HCT116 (cell line): Measurements from ENCODE around the gene CDK4. TPM values are rescaled to one million over a fixed set of nuclear protein-coding genes. Genes with fewer than 3 reads are reported as not detected.

Experiments
- ATAC-seq: fragments of 200-7000 bp; cut with Tn5 transposase; 2 replicates; pipeline ENCODE4 v1.9.1; 2020; ENCODE audit warnings: mild to moderate bottlenecking, moderate library complexity
- BruUV-seq: library from RNA; stranded (reverse); fragments of 400-500 nt; replicated peaks from 2 replicates; lab custom pipeline; 2021; lab: Mats Ljungman, UMichigan
- CTCF ChIA-PET: fragments of 300-600 bp; sonication (Branson Sonifier 250); formaldehyde crosslinking; loops from one replicate; lab custom pipeline; 2021; ENCODE audit warnings: antibody characterized with exemption; lab: Charles Lee
- POLR2A ChIA-PET: fragments of 300-600, 350-600 bp; sonication (Branson Sonifier 250); formaldehyde crosslinking; loops from one replicate; lab custom pipeline; 2021; ENCODE audit warnings: antibody characterized with exemption; lab: Charles Lee
- RAD21 ChIA-PET, 2 experiments: fragments of 300-600 bp; sonication (Branson Sonifier 250); formaldehyde crosslinking; loops; one replicate each; lab custom pipeline; 2023; ENCODE audit warnings: low total read pairs in 2 of 2; ENCODE audit not compliant: uncharacterized antibody in 2 of 2, unreplicated experiment in 2 of 2, low non-redundant PET in 1 of 2; lab: Charles Lee
- DNase-seq: peaks from one replicate; pipeline ENCODE4 v3.0.0-alpha.2; 2010; ENCODE audit warnings: low read depth, low spot score
- H2AFZ ChIP-seq: fragments of 200-600 bp; shearing (Covaris generic), sonication (generic); 2 replicates; pipeline ENCODE4 v1.6.1; 2017; ENCODE audit warnings: low read depth, mixed run types, mixed read lengths, antibody characterized with exemption, low read length; ENCODE audit not compliant: poor library complexity, severe bottlenecking
- H3K27ac ChIP-seq: 2 replicates; pipeline ENCODE4 v1.5.1; 2012; ENCODE audit warnings: low read depth, low read length
- H3K27me3 ChIP-seq: fragments of 200-600 bp; sonication (generic); 2 replicates; pipeline ENCODE4 v1.6.1; 2016; ENCODE audit warnings: mixed run types, low read length, mixed read lengths; ENCODE audit not compliant: insufficient read depth
- H3K36me3 ChIP-seq, 2 experiments: fragments of 200-500 bp in 1 of 2; fragments of 200-600 bp in 1 of 2; sonication (Bioruptor generic) in 1 of 2; sonication (generic) in 1 of 2; 2 replicates each; pipeline versions ENCODE4 v1.5.1 to v1.6.1; 2014 to 2016; ENCODE audit warnings: low read length in 2 of 2, inconsistent platforms in 1 of 2, mixed read lengths in 1 of 2, mixed run types in 1 of 2; ENCODE audit not compliant: insufficient read depth in 2 of 2, control insufficient read depth in 1 of 2
- H3K4me1 ChIP-seq, 2 experiments: fragments of 200-600 bp in 1 of 2; sonication (generic) in 1 of 2; 2 replicates each; pipeline versions ENCODE4 v1.5.1 to v1.6.1; 2012 to 2017; ENCODE audit warnings: low read length in 2 of 2, inconsistent platforms in 1 of 2, mild to moderate bottlenecking in 1 of 2, mixed read lengths in 1 of 2, mixed run types in 1 of 2, moderate library complexity in 1 of 2; ENCODE audit not compliant: insufficient read depth in 2 of 2, control insufficient read depth in 1 of 2
- H3K4me2 ChIP-seq: fragments of 200-600 bp; sonication (generic); 2 replicates; pipeline ENCODE4 v1.6.1; 2017; ENCODE audit warnings: mixed run types, low read length, mixed read lengths
- H3K4me3 ChIP-seq, 2 experiments: fragments of 200-600 bp in 1 of 2; sonication (generic) in 1 of 2; replicated peaks in 1 of 2; 2 replicates each; pipeline ENCODE4 v1.5.1; 2011 to 2016; ENCODE audit warnings: low read length in 2 of 2, control low read depth in 1 of 2, low read depth in 1 of 2, mild to moderate bottlenecking in 1 of 2, mixed read lengths in 1 of 2, mixed run types in 1 of 2
- H3K79me2 ChIP-seq: fragments of 200-600 bp; sonication (generic); 2 replicates; pipeline ENCODE4 v1.6.1; 2017; ENCODE audit warnings: mild to moderate bottlenecking, mixed run types, low read length, moderate library complexity, mixed read lengths; ENCODE audit not compliant: insufficient read depth
- H3K9ac ChIP-seq: fragments of 200-600 bp; sonication (generic); 2 replicates; pipeline ENCODE4 v1.6.1; 2016; ENCODE audit warnings: low read length, mixed read lengths
- H3K9me2 ChIP-seq: fragments of 200-600 bp; sonication (generic), shearing (Covaris generic); 2 replicates; pipeline ENCODE4 v1.6.1; 2017; ENCODE audit warnings: mixed run types, mild to moderate bottlenecking, moderate library complexity; ENCODE audit not compliant: insufficient read depth
- H3K9me3 ChIP-seq, 2 experiments: fragments of 200-500 bp in 1 of 2; fragments of 200-600 bp in 1 of 2; sonication (Bioruptor generic) in 1 of 2; sonication (generic) in 1 of 2; 2 replicates each; pipeline ENCODE4 v1.6.1; 2014 to 2017; ENCODE audit warnings: low read length in 2 of 2, mixed read lengths in 2 of 2, inconsistent platforms in 1 of 2, low read depth in 1 of 2, mild to moderate bottlenecking in 1 of 2, mixed run types in 1 of 2, moderate library complexity in 1 of 2; ENCODE audit not compliant: control insufficient read depth in 1 of 2, insufficient read depth in 1 of 2
- H4K20me1 ChIP-seq: fragments of 200-600 bp; sonication (generic), shearing (Covaris generic); 2 replicates; pipeline ENCODE4 v1.6.1; 2017; ENCODE audit warnings: mixed run types, mild to moderate bottlenecking, moderate library complexity; ENCODE audit not compliant: insufficient read depth
- CEBPB ChIP-seq: IDR thresholded peaks from 2 replicates; pipeline ENCODE4 v1.6.1; 2012; ENCODE audit warnings: low read depth
- EGR1 ChIP-seq: IDR thresholded peaks from 2 replicates; pipeline ENCODE4 v1.6.1; 2012; ENCODE audit warnings: low read depth
- EZH2 ChIP-seq: fragments of 200-600 bp; sonication (generic); IDR thresholded peaks from 2 replicates; pipeline ENCODE4 v1.6.1; 2017; ENCODE audit warnings: antibody characterized with exemption, mixed run types
- EZH2phosphoT487 ChIP-seq: fragments of 200-600 bp; IDR thresholded peaks from 2 replicates; pipeline ENCODE4 v1.6.1; 2018; ENCODE audit warnings: antibody characterized with exemption, borderline replicate concordance
- FOSL1 ChIP-seq: IDR thresholded peaks from 2 replicates; pipeline ENCODE4 v1.6.1; 2012; ENCODE audit warnings: low read depth
- JUND ChIP-seq: IDR thresholded peaks from 2 replicates; pipeline ENCODE4 v1.6.1; 2012
- POLR2A ChIP-seq: IDR thresholded peaks from 2 replicates; pipeline ENCODE4 v1.7.0; 2011; ENCODE audit warnings: borderline replicate concordance; ENCODE audit not compliant: insufficient read depth, insufficient read length; ENCODE audit errors: extremely low read depth
- RAD21 ChIP-seq: IDR thresholded peaks from 2 replicates; pipeline ENCODE4 v1.6.1; 2012; ENCODE audit warnings: low read depth, mild to moderate bottlenecking
- SP1 ChIP-seq: IDR thresholded peaks from 2 replicates; pipeline ENCODE4 v1.6.1; 2012; ENCODE audit warnings: low read depth
- SRF ChIP-seq: IDR thresholded peaks from 2 replicates; pipeline ENCODE4 v1.6.1; 2012; ENCODE audit warnings: low read depth
- ZFX ChIP-seq: fragments of 450-650 bp; IDR thresholded peaks from 2 replicates; pipeline ENCODE4 v1.6.1; 2017
- ZNF274 ChIP-seq: fragments of 200-500 bp; sonication (Bioruptor generic); IDR thresholded peaks from 2 replicates; pipeline ENCODE4 v1.6.1; 2014; ENCODE audit warnings: mild to moderate bottlenecking, low read depth, low read length, inconsistent platforms
- intact Hi-C: fragments of 100-400 bp; cut with micrococcal nuclease; formaldehyde crosslinking; loops from 2 replicates; pipeline ENCODE4 v1.10.0; 2022
- total RNA-seq: library from RNA; stranded (reverse); gene quantifications from one replicate; pipeline ENCODE4 v1.2.1, GENCODE V29; 2021; ENCODE audit not compliant: unreplicated experiment

CDK4 gene
- total RNA-seq, 1 experiment from 2014 or later, result 206 TPM

- Histone ChIP-seq H3K79me2 (no peaks in the 10 kb centered on the region), H3K27me3 (no peaks in the 10 kb centered on the region), H3K36me3 (peaks cover 0 to 3% of the 10 kb centered on the region in 2 experiments; a peak in 2 of 4 replicates), H3K9me3 (no peaks in the 10 kb centered on the region), H3K9me2 (no peaks in the 10 kb centered on the region), H3K27ac (no peak overlapping the region), H3K4me2 (no peak overlapping the region), H2AFZ (no peak overlapping the region), H3K4me1 (peaks cover 18 to 33% of the 10 kb centered on the region in 2 experiments), H3K4me3 (no peak overlapping the region), H3K9ac (no peak overlapping the region), H4K20me1 (no peaks in the 10 kb centered on the region)
- ATAC-seq (no peak), DNase-seq (no peak)
- ChIA-PET RAD21 (interaction anchor here in 1 of 2 experiments (1.2 kb wide), 1 partner anchor 175 kb away, joined by 3 read pairs; no protein-coding TSS in a partner anchor), CTCF (interaction anchor here (1.5 kb wide), 1 partner anchor 299 kb away, joined by 3 read pairs; no protein-coding TSS in a partner anchor), POLR2A (no interaction called here)
- intact Hi-C loops, result no loop called here
- TF ChIP-seq EZH2 (no peak), SRF (no peak), ZFX (no peak), SP1 (no peak), POLR2A (no peak), FOSL1 (no peak), CEBPB (no peak), JUND (no peak), RAD21 (no peak), ZNF274 (no peak), EZH2phosphoT487 (no peak), EGR1 (no peak)
- no TSS peak for BruUV-seq
Measured at GRCh38 chr12:57757771-57758170, 5.7 kb upstream of the CDK4 start.
